ENCODE results near the gene UBE4B. TPM values are rescaled to one million over a fixed set of nuclear protein-coding genes. Genes with fewer than 3 reads are reported as not detected.

Gene UBE4B
- total and polyA plus RNA-seq, 2 of the 13 experiments (the other 11 are each of a cell fraction or from before 2014, with no cell fraction given) = 15.2 to 24.8 TPM

DNA sequence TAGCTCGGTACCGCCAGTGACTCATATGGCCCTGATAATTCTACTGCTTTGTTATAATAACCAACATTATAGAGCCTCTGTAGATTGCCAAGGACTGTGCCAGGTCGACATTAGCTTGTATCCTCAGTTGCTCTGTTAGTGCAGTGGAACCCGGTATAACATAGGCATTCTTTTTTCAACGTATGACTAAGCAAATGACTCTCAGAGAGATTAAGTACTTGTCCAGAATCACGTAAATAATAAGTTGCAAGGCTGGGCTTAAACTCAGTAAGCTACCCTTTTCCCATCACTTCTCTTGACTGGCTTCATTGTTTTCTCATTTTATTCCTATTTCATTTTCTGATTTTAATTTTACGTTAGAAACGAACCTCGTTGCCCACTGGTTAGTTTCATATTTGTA is 85.1 kb downstream of the UBE4B start (continued):
- no peak for TF ChIP-seq LCORL (IDR thresholded peaks at IDR 0.05)
- TF ChIP-seq LCORL (CRISPR knock-in tag; IDR thresholded peaks at IDR 0.05) = no peak
- TF ChIP-seq, protein P1, sequence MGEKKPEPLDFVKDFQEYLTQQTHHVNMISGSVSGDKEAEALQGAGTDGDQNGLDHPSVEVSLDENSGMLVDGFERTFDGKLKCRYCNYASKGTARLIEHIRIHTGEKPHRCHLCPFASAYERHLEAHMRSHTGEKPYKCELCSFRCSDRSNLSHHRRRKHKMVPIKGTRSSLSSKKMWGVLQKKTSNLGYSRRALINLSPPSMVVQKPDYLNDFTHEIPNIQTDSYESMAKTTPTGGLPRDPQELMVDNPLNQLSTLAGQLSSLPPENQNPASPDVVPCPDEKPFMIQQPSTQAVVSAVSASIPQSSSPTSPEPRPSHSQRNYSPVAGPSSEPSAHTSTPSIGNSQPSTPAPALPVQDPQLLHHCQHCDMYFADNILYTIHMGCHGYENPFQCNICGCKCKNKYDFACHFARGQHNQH (CRISPR knock-in tag; IDR thresholded peaks at IDR 0.05) = no peak
- no peak for TF ChIP-seq PHF5A (CRISPR knock-in tag; IDR thresholded peaks at IDR 0.05; ENCODE audit: low read depth, unreplicated experiment)
- no peak for TF ChIP-seq HDAC1 (CRISPR knock-in tag; IDR thresholded peaks at IDR 0.05)
- TF ChIP-seq AGO2 (optimal IDR thresholded peaks at IDR 0.05; ENCODE audit: low read depth, low read length) = no peak
- TF ChIP-seq PTBP1 (IDR thresholded peaks at IDR 0.05; ENCODE audit: low read depth, low read length, poor library complexity, severe bottlenecking) = no peak
- TF ChIP-seq SNRNP70 (IDR thresholded peaks at IDR 0.05; ENCODE audit: low read depth, low read length) = no peak

- no peaks in the 10 kb centered on the region for H3K27me3 ChIP-seq (ENCODE audit: control insufficient read depth in 1 of 2, insufficient read depth in 2 of 2, low read length in 2 of 2)
- 0 out of 2 replicates have a peak, but pooled peaks cover under 1% of the 10 kb centered on the region for H3K4me1 ChIP-seq (ENCODE audit: insufficient read depth, low read length)
- ChIA-PET POLR2A (no interaction called here), CTCF (ENCODE audit: low intra/inter-chr PET ratio, low total read pairs) (no interaction called here)
- in situ Hi-C loops (cut with HindIII; ENCODE audit: extremely low pct_ligation_motif_present, low pct_unique_long_range_greater_than_20kb) = no loop called here
- no peak overlapping the region for H3K9ac ChIP-seq (ENCODE audit: insufficient read depth, low read depth, low read length)
- FAIRE-seq (no peak), DNase-seq (ENCODE audit: low spot score) (no peak), ATAC-seq (no peak)
- H3K36me3 ChIP-seq (replicated peaks in 1 of 2; ENCODE audit: control insufficient read depth in 1 of 2, insufficient read depth in 2 of 2, low read length in 2 of 2) = peaks cover 6 to 42% of the 10 kb centered on the region in 2 experiments
- WGBS (ENCODE audit: low lambda C conversion rate) = 96% methylated on average over 7 of the region's 7 CpGs
- no peak overlapping the region for H2AFZ ChIP-seq (ENCODE audit: low read length)
- no peaks in the 10 kb centered on the region for H3K79me2 ChIP-seq (ENCODE audit: insufficient read depth, low read length)
- H3K9me3 ChIP-seq (ENCODE audit: low read length) = no peaks in the 10 kb centered on the region
- no TSS peak for BruUV-seq (replicated peaks)
- H3K4me3 ChIP-seq (replicated peaks in 1 of 3; ENCODE audit: insufficient read depth in 1 of 3, low read depth in 2 of 3, low read length in 3 of 3) = no peak overlapping the region
- H3K27ac ChIP-seq (ENCODE audit: extremely low read length, insufficient read depth, low read length) = no peak overlapping the region
- intact Hi-C loops (cut with micrococcal nuclease; ENCODE audit: unreplicated experiment) = no loop called here
- H3K4me2 ChIP-seq (ENCODE audit: low read depth, low read length) = no peak overlapping the region
- no peaks in the 10 kb centered on the region for H4K20me1 ChIP-seq (ENCODE audit: insufficient read depth, low read length)
- TF ChIP-seq ZC3H13 (CRISPR knock-in tag; IDR thresholded peaks at IDR 0.05) = no peak
- TF ChIP-seq XRCC5 (optimal IDR thresholded peaks at IDR 0.05; ENCODE audit: low read length) = no peak
- peak; percentile 73 to 83 for TF ChIP-seq MAFK (conservative IDR thresholded peaks at IDR 0.05 in 1 of 2, IDR thresholded peaks at IDR 0.05 in 1 of 2; ENCODE audit: low read length in 2 of 2)
- no peak for TF ChIP-seq HES4 (CRISPR knock-in tag; IDR thresholded peaks at IDR 0.05; ENCODE audit: borderline replicate concordance)
- no peak for TF ChIP-seq MZF1 (CRISPR knock-in tag; IDR thresholded peaks at IDR 0.05; ENCODE audit: borderline replicate concordance)
- TF ChIP-seq NAIF1 (CRISPR knock-in tag; IDR thresholded peaks at IDR 0.05; ENCODE audit: borderline replicate concordance) = no peak
- TF ChIP-seq ZNF878 (CRISPR knock-in tag; IDR thresholded peaks at IDR 0.05) = no peak
- TF ChIP-seq MAFF (IDR thresholded peaks at IDR 0.05; ENCODE audit: low read depth, low read length) = peak; percentile 78
- TF ChIP-seq BHLHE40 (IDR thresholded peaks at IDR 0.05; ENCODE audit: low read length) = no peak
- TF ChIP-seq REPIN1 (CRISPR knock-in tag; IDR thresholded peaks at IDR 0.05; ENCODE audit: borderline replicate concordance, low read depth) = no peak
- TF ChIP-seq, protein P2, sequence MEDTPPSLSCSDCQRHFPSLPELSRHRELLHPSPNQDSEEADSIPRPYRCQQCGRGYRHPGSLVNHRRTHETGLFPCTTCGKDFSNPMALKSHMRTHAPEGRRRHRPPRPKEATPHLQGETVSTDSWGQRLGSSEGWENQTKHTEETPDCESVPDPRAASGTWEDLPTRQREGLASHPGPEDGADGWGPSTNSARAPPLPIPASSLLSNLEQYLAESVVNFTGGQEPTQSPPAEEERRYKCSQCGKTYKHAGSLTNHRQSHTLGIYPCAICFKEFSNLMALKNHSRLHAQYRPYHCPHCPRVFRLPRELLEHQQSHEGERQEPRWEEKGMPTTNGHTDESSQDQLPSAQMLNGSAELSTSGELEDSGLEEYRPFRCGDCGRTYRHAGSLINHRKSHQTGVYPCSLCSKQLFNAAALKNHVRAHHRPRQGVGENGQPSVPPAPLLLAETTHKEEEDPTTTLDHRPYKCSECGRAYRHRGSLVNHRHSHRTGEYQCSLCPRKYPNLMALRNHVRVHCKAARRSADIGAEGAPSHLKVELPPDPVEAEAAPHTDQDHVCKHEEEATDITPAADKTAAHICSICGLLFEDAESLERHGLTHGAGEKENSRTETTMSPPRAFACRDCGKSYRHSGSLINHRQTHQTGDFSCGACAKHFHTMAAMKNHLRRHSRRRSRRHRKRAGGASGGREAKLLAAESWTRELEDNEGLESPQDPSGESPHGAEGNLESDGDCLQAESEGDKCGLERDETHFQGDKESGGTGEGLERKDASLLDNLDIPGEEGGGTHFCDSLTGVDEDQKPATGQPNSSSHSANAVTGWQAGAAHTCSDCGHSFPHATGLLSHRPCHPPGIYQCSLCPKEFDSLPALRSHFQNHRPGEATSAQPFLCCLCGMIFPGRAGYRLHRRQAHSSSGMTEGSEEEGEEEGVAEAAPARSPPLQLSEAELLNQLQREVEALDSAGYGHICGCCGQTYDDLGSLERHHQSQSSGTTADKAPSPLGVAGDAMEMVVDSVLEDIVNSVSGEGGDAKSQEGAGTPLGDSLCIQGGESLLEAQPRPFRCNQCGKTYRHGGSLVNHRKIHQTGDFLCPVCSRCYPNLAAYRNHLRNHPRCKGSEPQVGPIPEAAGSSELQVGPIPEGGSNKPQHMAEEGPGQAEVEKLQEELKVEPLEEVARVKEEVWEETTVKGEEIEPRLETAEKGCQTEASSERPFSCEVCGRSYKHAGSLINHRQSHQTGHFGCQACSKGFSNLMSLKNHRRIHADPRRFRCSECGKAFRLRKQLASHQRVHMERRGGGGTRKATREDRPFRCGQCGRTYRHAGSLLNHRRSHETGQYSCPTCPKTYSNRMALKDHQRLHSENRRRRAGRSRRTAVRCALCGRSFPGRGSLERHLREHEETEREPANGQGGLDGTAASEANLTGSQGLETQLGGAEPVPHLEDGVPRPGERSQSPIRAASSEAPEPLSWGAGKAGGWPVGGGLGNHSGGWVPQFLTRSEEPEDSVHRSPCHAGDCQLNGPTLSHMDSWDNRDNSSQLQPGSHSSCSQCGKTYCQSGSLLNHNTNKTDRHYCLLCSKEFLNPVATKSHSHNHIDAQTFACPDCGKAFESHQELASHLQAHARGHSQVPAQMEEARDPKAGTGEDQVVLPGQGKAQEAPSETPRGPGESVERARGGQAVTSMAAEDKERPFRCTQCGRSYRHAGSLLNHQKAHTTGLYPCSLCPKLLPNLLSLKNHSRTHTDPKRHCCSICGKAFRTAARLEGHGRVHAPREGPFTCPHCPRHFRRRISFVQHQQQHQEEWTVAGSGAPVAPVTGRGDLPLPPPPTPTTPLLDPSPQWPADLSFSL (CRISPR knock-in tag; IDR thresholded peaks at IDR 0.05) = no peak
These were observed 88.9 kb downstream of the UBE4B start for GRCh38 chr1:10121688-10122087.

Data from HepG2 (cell line).